ENCODE measurements around the gene SDSL. TPM values are rescaled to one million over a fixed set of nuclear protein-coding genes. Genes with fewer than 3 reads are reported as not detected.

SDSL gene
- total and polyA plus RNA-seq, 2 of the 13 experiments (the other 11 are each of a cell fraction or from before 2014, with no cell fraction given): 1.2 to 1.7 TPM

GRCh38 chr12:113418213-113418879 is 3.8 kb upstream of the SDSL start (continued):
- TF ChIP-seq RERE (CRISPR knock-in tag; IDR thresholded peaks at IDR 0.05; ENCODE audit: low read depth): peak; percentile 46; the same call in 1 of the 2 replicates
- no peak for TF ChIP-seq ZNF720 (CRISPR knock-in tag; IDR thresholded peaks at IDR 0.05)
- no peak for TF ChIP-seq FOXO1 (CRISPR knock-in tag; IDR thresholded peaks at IDR 0.05)
- TF ChIP-seq ZNF776 (CRISPR knock-in tag; IDR thresholded peaks at IDR 0.05): no peak
- no peak for TF ChIP-seq XBP1 (CRISPR knock-in tag; IDR thresholded peaks at IDR 0.05)
- no peak for TF ChIP-seq DZIP1 (CRISPR knock-in tag; IDR thresholded peaks at IDR 0.05)
- no peak for TF ChIP-seq MXD3 (CRISPR knock-in tag; IDR thresholded peaks at IDR 0.05)
- TF ChIP-seq CENPX (CRISPR knock-in tag; IDR thresholded peaks at IDR 0.05): no peak
- peak; percentile 46; the same call in 1 of the 2 replicates for TF ChIP-seq NCOR1 (IDR thresholded peaks at IDR 0.05; ENCODE audit: borderline replicate concordance, low read length)
- TF ChIP-seq CBX1 (IDR thresholded peaks at IDR 0.05; ENCODE audit: low read depth): no peak
- TF ChIP-seq ARID2 (CRISPR knock-in tag; IDR thresholded peaks at IDR 0.05; ENCODE audit: borderline replicate concordance): no peak
- TF ChIP-seq ZNF589 (CRISPR knock-in tag; conservative IDR thresholded peaks at IDR 0.05): no peak
- no peak for TF ChIP-seq ZNF264 (CRISPR knock-in tag; IDR thresholded peaks at IDR 0.05)
- TF ChIP-seq MYNN (CRISPR knock-in tag; IDR thresholded peaks at IDR 0.05; ENCODE audit: low read depth): no peak
- TF ChIP-seq ZNF569 (CRISPR knock-in tag; IDR thresholded peaks at IDR 0.05; ENCODE audit: borderline replicate concordance): no peak
- TF ChIP-seq MIER2 (CRISPR knock-in tag; IDR thresholded peaks at IDR 0.05): no peak
- TF ChIP-seq FOXJ3 (CRISPR knock-in tag; IDR thresholded peaks at IDR 0.05; ENCODE audit: borderline replicate concordance): peak; percentile 56; the same call in 1 of the 2 replicates
- no peak for TF ChIP-seq ZNF660 (CRISPR knock-in tag; IDR thresholded peaks at IDR 0.05; ENCODE audit: borderline replicate concordance, low read depth)
- TF ChIP-seq HOXA5 (CRISPR knock-in tag; IDR thresholded peaks at IDR 0.05): 0 out of 2 replicates have a peak, but pooled peaks have one; percentile 30
- no peak for TF ChIP-seq TRIM24 (CRISPR knock-in tag; IDR thresholded peaks at IDR 0.05)
- TF ChIP-seq GATAD1 (CRISPR knock-in tag; IDR thresholded peaks at IDR 0.05): no peak; the same call in 1 of the 2 replicates
- no peak for TF ChIP-seq RBFOX2 (IDR thresholded peaks at IDR 0.05; ENCODE audit: low read depth, low read length)
